KBM-7 (cell line): Measurements from ENCODE around the gene STIL.

Experiments
- DNase-seq: peaks from one replicate; pipeline ENCODE4 v3.0.0-alpha.2; 2015
- in situ Hi-C: fragments of 300-500 bp; cut with MboI; formaldehyde crosslinking; loops from 2 replicates; pipeline ENCODE4 v1.14.3; 2020; ENCODE audit warnings: low sequenced_read_pairs, low pct_unique_long_range_greater_than_20kb, mixed read lengths

The STIL gene

DNA sequence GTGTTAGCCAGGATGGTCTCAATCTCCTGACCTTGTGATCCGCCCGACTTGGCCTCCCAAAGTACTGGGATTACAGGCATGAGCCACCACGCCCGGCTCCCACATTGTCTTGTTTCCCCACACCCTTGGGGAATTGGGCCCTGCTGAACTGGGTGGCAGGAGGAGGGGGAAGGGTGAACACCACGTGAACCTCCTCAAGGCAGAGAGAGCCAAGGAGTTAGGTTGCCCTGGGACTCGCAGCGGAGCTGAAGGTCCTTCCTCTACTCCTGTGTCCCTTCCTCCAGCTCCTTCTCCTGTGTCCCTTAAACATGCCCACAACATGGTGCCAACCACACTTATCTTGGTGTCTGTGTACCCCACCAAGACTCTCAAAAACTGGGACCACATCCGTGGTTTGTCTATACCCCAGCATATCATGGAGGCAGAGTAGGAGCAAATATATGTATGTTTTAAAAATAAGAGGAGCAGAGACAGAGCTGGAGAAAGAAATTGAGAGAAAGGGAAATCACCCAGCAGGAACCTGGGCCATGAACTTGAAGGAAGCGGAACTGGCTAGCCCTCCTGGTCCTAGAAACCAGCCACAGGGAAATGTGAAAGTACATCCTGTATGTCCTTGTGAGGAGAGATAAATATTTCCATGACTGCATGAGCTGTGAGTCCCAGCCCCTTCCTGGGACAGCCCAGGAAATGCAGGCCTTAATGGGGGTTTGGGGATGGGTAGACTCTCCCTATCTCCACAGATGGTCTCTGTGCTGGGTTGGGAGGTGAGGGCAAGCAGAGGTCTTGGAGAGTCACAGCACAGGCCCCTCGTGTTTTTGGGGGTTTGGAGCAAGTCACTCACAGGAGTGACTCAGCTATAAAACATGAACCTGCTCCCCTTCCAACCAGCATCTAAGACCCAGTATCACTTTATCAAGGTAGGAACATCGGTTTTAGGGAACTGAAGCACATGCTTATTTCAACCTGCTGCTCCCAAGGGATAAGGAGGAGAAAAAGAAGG lies 72.5 kb downstream of the STIL start:
- in situ Hi-C loops = no loop called here

DNA sequence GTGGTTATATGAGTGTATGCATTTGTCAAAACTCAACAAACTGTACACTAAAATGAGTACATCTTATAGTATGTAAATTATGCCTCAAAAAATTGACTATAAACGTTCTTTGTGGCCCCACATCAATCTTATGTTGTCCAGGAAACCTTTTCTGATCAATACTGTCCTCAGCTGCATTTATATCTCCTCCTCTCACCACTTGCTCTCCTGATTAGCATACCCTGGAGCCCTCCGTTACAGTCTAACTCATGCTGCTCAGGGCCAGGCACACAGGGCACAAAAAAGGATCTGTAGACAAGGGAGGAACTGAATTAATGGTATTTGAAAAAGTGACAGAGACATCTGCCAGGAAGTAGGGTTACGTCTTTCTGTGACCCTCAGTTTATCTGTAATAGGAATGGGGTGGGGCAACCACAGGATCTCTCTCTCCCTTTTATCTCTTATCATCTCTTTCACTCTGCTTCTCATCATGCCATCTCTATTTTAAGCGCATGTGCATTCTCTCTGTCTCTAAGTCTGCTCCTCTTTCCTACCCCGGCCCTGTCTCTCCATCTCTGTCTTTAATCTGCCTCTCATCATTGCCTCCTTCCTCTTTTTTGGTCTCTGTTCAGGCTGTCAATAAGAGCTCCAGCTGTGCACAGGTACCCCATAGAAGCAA lies 74.9 kb downstream of the STIL start:
- in situ Hi-C loops = no loop called here
- DNase-seq = peak; percentile 63

More for the DNA sequence above, 72.5 kb downstream of the STIL start:
- no peak for DNase-seq

DNA sequence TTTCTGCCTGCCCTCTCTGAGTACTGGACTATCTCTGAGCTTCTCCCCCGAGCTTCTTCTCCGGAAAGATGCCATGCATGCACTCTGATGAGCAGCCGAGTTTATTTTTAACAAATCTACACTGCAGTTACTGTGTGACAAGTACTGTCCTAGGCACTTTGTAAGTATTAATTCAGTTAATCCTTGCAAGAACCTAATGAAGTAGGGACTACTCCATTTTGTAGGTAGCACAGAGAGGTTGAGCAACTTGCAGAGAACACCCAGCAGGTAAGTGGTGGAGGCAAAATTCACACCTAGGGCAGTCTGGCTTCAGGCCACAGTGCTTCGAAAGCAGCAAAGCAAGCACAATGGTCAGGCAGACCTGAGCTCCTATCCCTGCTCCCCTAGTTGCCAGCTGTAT lies 78.1 kb downstream of the STIL start:
- DNase-seq = no peak
- in situ Hi-C loops = no loop called here

DNA sequence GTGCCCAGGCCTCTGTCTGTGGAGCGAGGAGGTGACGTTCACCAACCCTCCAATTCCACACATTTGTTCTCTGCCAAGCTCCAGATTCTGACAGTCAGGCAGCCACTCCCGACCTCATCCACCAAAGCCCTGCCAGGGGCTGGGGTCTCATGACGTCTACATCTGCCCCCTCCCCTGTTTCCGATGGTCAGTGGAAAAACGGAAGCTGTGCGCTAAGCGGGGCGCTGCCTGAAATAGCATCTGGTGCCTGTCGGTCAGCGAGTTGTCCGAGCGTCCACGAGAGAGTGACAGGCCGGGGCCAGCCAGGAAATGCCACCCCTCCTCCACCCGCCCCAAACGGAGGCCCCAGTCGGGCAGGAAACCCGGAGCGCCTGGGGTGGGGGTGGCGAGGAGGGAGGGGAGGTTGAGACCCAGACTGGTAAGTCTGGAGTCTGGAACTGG lies 78.7 kb downstream of the STIL start:
- in situ Hi-C loops = no loop called here
- peak; percentile 49 for DNase-seq

DNA sequence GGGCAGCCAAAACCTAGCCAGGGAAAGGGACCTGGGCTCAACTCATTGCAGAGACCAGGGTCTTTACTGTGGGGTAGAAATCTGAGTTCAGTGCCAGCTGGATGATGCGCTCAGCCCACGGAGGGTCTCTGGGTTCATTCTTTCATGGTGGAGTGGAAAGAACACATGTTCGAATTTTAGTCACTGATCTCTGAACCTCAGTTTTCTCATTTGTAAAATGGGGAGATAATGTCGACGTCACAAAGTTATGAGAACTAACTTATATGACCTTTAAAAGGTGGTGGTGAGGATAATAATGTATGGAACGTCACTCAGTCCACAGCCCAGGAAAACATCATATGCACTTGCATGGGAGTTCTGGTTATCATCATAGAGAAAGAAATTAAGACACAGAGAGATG lies 80.8 kb downstream of the STIL start:
- DNase-seq = no peak
- in situ Hi-C loops = no loop called here

DNA sequence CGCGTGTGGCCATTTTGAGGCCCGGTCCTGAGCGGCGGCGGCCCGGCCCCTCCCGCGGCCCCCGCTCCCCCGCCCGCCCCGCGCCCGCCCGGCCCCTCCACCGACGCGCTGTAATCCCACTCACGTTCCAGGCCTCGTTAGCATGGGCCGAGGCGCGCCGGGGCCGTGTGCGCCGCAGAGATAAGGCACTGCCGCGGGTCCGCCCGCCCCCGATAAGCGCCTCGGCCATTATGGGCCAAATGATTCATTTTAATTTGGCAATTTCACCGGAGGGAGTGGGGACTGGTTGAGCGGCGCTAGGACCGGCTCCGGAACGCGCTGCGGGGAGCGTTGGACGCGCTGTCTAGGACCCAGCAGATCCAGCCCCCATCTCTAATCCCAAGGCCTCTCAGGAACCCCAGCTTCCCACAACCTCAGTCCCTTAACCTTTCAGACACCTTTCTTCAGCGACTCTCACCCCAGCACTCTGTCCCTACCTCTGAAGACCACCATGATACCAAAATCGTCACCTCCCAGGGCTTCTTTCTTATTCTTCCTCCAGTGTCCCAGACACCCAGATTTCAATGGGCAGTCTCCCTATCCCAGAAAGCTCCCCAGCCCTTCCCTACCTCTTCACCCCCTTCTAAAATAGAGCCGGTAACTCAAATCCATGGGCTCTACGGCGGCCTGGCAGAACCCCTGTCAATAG lies 81.6 kb downstream of the STIL start, which contains the start of gene TAL1:
Gene TAL1, minus strand, starts transcription at position 39 of the 688 bp plus-strand sequence. CDS start 6,337 bp downstream, outside the sequence.
- peak; percentile 67 for DNase-seq

DNA sequence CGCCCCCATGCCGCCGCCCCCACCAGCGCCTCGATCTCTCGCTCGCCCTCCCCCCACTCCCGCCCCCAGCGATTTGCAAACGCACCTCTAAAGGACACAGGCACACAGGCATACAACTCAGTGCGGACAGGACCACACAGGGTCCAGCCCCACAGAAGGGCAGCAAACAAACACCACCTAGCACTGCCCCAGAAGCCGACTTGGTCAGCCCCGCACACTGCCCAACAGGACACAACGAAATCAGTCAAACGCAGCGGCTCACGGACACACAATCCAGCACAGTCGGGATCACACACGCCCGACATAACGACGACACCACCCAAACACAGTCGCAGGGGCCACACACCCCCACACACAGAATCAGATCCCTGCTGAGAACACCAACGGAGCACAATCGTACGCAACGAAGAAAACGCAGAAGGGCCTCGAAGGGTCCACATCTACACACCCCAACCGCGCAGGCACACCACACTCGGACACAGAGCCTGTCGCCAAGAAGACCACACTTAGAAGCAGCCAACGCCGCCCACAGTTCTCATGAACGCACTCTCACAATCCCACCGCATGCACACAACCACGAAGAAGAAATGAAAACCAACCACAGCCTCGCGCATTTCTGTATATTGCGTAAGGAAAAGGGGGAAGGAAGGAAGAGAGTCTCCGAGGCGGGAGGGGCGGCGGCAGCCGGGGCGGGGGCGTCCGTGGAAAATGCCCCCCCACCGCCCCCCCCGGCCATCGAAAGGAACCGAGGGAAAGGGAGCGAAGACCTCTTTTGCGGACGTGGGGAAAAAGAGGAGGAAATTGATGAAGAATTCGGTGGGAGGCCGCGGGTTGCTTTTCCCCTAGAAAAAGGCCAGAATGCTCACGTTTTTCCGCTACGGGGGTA lies 82.4 kb downstream of the STIL start:
- DNase-seq = peak; percentile 92
- in situ Hi-C loops = no loop called here

More for the DNA sequence above, 81.6 kb downstream of the STIL start, which contains the start of gene TAL1:
- in situ Hi-C loops = no loop called here

DNA sequence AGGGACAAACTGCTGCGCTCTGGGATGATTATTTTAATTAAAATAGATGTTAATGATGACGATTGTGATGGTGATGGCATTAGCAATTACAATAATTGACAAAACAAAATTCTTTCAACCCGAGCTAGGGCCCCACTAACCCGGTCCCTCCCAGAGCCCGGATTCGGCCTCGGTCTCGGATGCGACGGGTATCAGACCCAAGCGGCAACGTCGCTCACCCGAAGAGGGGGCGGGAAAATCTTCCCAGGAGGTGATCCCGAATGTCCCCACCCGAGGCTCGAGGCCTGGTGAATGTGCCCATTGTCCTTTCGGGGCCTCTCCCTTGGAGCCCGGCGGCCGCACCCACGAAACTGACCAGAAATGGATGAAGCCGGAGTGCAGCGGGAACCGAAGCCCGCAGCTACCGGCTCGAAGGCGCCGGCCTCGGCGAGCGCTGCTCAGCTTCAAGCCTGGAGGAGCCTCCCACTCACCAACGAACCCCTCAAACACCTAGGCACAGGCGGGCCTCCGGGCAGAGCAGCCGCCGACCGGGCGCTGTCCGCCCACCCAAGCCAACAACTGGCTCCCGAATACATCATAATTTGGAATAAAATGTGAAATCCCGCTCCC lies 83.2 kb downstream of the STIL start:
- DNase-seq = no peak
- in situ Hi-C loops = no loop called here

DNA sequence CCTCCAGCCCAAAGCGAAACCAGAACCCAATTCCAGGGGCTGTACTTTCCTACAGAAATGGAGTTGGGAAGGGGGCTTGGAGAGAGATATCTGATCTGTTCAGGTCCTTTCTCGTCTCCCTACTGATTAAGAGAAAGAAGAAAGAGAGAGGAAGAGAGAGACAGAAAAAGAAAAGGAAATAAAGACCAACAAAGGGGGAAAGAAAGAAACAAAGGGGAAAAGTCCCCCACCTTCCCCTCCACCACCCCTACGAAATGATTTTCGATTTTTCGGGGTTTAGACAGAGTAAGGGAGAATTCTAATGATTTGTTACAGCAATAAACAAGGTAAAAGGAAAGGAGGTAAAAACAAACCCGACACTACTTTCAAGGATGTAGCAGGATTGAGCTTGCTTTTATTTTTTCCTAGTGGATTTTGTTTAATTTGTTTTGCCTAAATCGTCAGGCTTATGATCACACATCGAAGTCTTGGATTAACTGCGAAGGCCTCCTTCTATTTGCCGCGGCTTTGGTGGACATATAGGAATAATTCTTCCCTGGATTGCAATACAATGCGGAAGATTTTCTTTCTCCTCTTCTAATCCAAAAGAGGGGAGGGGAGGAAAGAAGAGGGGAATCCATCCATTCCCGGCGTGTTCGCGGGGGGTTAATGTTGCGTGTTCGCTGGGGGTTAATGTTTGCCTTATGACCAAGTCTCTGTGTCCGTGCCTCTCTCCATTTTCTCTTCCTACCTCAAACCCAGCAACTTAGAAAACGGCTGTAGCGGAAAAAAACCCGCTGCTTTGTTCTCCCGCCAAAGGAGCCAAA lies 83.9 kb downstream of the STIL start:
- DNase-seq = no peak
- in situ Hi-C loops = no loop called here

DNA sequence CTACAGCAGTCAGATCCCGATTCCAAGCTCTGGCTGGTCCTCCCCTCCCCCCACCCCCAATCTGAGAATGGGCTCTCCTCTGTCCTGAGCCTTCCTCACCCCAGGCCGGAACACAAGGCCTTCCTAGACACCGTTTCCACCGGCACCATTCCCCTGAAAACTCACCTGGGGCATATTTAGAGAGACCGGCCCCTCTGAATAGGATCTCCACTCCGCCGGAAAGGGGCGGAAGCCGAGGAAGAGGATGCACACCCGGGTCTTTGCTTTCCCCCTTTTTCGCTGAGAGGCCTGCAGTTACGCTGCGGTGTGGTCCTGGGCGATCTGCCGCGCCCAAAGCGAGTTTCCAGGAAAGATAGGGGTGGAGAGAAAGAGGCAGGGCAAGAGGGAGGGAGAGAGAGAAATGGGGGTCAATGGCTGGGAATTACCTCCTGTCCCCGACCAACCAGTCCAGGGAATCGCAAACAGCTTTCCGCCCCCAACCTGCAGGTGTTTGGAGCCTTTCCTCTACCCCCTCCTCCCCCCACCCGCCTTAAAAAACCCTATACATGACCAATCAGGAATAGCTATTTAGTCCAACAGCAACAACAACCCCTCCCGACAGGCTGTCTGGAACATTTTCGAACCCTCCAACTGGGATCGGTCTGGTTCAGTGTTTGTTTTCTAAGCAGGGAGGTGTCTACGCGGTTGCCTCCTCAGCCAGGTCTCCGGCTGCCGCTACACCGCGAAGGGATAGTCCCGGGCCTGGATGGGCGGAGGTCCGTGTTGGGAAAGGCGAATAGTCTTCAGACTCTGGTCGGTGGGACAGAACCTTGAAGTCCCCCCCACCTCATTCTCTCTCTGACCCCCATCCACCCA lies 84.7 kb downstream of the STIL start:
- peak; percentile 65 for DNase-seq
- in situ Hi-C loops = no loop called here

DNA sequence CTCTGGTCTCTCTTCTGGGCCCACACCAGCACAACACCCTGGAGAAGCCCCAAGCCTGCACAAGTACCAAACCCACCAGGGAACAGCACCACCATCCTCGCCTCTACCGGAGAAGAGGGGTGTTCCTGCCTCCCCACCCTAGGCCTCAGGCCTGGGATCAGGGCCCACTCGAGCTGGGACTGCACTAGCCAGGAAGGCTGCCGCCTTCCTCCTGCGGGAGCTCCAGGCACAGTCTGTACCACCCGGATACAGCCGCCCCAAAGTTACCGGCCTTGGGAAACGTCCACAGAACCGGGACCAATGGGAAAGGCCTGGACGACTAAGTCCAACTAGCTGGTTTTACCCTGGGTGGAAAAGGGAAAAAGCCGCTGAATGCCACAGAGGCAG lies 85.3 kb downstream of the STIL start:
- DNase-seq = no peak
- in situ Hi-C loops = no loop called here

DNA sequence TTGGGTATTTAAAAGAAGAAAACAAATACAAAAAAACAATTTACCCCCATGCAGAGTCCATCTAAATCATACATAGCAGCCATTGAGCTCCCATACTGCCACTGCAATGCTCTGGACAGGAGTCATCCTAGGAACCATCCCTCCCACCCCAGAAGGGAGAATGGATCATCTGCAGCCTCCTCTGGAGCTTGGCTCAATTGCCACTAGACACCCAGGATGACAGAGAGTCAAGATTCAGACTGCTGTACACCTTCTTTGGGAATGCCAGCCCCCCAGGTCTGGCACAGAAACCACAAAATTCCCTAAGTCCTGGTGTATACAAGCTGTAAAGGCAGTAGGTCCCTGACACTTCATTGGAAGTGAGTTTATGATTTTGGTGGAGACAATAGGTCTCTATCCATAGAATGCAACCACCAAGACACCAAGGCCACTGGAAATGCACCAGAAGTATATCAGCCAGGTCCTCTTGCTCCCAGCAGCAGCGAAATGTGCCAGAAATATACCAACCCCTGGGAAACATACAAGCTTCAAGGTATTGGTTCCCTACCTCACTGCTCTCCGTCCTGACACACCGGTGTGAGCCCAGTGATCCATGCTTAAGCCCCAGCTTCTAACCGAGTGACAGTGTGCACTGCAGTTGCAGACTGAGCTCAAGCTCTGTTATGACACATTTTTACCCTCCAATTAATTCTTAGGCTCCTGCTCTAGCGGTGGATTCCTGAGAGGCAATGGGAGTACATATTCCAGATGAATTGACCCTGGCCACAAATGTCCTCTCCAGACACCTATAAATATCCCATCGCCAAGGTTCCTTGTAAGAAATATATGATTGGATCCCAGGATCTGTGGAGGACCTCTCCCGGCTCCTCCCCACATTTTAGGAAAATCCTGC lies 86.4 kb downstream of the STIL start:
- DNase-seq = no peak
- in situ Hi-C loops = no loop called here

DNA sequence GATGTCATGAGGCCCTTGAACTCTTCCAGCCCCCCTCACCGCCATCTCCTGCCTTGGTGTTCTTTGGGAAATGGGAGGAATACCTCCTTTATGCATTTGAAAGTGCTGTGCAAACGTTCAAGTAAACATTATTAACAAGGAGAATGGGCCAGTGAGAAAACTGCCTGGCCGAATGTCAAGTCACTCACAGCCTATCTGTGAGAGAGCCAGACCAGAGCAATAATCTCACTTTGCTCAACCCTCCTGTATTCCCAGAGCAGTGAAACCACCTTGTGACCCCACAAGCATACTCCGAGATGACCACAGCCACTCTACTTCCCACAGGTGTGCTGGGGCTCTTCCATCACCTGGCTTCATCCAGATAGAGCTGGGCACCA lies 87.1 kb downstream of the STIL start:
- in situ Hi-C loops = no loop called here

DNA sequence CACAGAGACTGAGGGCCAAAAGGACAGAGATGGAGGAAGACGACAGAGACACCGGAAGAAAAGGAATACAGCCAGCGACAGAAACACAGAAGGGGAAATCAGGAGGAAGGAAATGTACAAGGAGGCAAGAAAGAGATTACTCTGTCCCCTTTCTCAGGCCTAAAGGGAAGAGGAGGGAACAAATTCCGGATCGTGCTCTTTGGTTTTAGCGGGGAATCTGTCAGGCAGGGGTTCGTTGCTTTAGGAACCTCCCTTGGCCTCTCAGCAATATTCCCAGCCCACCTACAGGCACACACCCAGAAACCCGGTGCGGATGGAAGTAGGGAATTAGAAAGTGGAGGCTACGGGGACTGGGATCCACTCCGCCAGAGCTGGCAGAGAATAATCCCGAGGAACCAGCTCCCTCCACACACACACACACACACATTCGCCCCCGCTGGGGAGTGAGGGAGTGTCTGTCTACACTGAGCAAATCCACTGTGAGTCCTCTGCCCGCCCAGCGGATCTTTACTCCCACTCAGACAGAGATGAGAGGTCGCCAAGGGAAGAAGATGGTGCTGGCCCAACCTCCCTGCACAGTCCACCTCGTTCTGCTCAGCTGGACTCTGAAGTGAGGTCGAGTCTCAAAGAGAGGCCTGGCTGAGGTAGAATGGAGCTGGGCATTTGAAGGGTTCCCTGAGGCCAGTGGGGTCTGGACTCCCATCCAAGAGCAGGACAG lies 87.7 kb downstream of the STIL start:
- DNase-seq = peak; percentile 66

More for the DNA sequence above, 87.1 kb downstream of the STIL start:
- no peak for DNase-seq

DNA sequence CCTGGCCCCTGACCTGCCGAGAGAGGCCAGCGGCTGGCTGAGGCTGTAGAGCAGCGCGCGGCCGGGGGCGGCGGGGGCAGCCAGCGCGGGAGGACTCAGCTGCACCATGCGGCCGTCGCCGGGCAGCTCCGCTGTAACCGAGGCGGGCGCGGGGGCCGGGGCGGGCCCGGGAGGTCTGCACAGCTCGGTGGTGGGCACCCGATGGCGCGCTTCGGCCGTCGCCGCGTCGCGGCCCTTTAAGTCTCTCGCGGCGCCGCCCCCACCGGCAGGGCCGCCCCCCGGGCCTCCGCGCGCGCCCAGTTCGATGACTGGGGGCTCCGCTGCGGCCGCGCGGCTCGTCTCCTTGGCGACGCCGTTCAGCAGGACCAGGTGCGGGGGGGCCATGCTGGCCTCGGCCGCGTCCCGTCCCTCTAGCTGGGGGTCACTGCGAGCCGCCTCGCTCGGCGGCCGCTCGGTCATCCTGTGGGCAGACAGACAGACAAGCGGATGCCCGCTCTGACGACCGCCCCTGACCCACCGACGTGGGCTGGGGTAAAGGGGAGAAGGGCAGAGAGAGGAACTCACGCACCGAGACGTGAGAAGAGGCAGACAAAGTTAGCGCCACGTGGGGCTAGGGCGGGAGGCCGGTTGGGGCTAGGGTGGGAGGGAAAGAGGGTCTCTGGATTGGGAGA lies 88.4 kb downstream of the STIL start:
- DNase-seq = peak; percentile 49

More for the DNA sequence above, 87.7 kb downstream of the STIL start:
- in situ Hi-C loops = no loop called here

More for the DNA sequence above, 88.4 kb downstream of the STIL start:
- in situ Hi-C loops = no loop called here
